Measurements from ENCODE around the gene HLA-A.
"Not testable (repeated sequence)": the region's sequence is repeated elsewhere in the genome, so short reads cannot be mapped to it uniquely, and the experiment has no call there.

HLA-A gene

GRCh38 chr6:29963697-29964096 lies 21.4 kb downstream of the HLA-A start:
- not testable (repeated sequence) for DNase-seq

DNA sequence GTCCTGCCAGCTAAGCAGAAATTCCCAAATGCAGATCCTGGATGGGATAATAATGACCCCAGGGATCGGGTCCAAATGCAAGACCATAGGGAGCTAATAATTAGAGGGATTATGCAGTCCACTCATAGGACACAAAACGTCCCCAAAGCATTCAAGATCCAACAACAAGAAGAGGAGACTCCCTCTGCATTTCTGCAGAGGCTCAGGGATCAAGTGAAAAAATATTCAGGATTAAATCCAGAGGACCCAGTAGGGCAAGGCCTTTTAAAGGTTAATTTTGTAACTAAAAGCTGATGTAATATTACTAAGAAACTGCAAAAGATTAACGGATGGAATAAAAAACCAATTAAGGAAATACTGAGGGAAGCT lies 22.2 kb downstream of the HLA-A start:
- no peak for DNase-seq

DNA sequence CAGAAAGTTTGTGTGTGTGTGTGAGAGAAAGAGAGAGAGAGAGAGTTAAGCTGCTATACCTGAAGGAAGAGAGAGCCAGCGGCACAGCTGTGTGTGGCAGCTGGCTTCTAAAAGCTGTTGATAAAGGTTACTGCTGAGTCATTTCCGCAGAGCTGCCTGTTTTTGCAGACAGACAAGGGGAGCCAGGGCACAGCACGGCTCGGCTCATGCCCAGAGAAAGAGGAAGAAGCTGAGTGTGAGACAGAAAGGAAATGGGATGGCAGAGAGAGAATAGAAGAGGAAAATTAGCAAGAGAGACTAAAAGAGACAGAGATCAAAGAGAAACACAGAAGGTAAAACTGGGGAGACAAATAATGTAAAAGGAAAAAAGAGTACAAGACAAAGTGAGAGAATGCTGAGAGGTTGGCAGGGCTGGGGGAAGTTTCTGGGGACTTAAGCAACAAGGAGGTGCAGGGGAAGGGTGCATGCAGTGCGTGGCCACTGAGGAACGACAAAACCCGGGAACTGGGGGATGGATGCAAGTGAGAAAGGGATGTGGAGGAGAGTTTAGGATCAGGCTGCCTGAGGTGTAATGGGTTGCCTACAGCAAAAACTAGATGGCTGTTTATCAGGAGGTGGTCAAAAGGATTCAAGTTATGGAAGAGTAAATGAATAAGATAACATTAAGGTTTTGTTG lies 22.7 kb downstream of the HLA-A start:
- peak; percentile 73 for DNase-seq

GRCh38 chr6:29965563-29965872 lies 23.2 kb downstream of the HLA-A start:
- DNase-seq = no peak

DNA sequence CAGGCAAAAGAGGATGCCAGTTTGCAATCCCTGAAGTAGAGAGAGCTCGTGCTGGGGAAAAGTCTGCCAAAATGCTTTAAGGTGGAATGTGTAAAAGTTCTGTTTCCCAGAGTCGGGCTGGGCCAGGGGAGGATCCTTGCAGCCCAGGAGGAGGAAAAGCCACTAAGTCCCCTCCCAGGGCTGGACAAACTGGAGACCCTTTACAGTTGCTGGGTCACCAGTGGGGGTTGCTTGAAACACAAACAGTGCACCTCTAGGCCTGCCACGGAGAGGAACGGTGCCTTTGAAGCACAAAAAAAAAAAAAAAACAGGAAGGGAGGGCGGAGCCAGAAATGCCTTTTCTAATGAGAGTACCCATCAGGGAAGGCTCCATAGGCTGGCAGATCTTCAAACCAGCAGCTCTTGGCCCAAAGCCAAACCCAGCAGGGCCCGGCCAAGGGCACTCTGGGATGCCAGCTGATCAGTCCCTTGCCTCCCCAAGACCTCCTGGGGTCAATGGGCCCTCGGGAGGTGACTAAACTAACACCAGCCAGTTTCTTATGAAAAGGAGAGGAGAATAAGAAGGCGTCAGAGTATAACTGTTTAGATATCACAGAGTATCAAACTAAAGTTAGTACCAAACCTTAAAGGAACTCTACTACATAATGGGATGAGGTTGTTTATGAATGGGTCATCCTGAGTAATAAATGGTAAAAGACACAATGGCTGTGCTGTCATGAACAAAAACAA lies 23.7 kb downstream of the HLA-A start:
- DNase-seq = peak; percentile 57

DNA sequence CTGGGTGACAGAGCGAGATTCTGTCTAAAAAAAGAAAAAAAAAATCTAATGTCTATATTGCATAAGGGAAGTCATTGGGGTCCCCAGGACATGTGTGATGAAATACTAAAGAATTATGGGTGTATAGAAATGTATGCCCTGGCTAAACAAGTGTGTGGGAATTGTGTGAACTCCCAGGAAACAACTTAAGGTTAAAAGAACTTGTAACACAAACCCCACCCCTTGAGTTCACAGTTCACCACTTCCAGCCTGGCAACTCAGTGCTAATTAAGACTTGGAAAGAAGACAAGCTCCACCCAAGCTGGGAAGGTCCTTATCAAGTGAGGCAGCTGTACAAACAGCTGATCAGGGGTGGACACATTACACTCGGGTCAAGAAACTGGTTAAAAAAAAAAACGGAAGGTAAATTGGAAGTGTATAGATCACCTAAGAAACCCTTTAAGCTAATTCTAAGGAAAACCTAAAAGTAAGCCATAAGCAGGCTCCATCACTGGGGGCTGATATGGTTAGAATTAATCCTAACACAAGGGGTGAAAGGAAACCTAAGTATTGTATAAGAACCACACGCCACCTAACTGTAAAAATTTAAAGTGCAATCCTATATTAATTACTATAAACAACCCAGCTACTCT lies 25.2 kb downstream of the HLA-A start:
- DNase-seq = no peak

- no peak for DNase-seq
Observed at GRCh38 chr6:29968130-29968529, 25.8 kb downstream of the HLA-A start.

DNA sequence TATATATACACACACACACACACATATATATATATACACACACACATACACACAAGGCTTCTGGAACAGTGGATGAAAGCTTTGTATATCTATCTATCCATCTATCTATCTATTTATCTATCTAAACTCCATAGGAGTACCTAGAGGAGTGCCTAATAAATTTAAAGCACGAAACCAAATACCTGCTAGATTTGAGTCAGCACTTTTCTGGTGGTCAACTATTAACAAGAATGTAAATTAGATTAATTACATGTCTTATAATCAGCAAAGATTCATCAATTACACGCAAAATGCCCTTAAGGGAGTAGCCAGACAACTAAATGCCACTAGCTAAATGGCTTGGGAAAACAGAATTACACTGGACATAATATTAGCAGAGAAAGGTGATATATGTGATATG lies 26.6 kb downstream of the HLA-A start:
- no peak for DNase-seq

DNA sequence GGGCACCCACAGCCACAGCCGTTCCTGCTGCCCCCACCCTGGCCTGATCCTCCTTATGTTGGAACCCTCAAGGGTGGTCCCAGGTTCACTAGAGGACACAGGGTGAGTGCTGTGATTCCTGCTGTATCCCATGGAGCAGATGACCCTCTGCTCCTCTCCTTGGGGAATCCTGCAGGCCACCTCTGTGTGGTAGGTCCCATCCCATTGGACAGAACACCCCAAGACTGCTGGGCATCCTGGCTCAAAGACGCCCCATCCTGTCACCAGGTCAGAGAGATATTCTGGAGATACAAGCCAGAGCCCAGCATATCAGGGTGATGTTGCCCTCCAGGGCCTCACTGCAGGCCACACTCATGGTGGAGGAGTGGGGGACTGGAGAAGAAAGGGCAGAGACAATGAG lies 28.4 kb downstream of the HLA-A start:
- DNase-seq = no peak

- DNase-seq = no peak
Observed at GRCh38 chr6:29974901-29975560, 32.7 kb downstream of the HLA-A start.

GRCh38 chr6:29975561-29975907 lies 33.2 kb downstream of the HLA-A start:
- no peak for DNase-seq

DNA sequence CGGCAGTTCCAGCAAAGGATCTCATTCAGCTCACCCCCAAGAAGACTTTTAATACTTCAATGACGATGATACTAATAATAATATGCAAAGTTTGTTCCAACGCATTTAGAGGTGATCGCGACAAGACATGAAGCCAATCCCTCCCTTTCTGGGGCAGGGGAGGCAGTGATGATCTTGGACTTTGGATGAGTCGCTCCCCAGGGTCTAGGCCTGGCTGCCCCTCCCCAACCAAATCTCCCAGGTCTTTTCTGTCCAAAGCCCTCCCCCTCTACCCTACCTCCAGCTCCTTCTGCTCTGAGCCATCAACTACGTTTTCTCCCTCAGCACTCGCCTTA lies 33.9 kb downstream of the HLA-A start:
- DNase-seq = no peak

DNA sequence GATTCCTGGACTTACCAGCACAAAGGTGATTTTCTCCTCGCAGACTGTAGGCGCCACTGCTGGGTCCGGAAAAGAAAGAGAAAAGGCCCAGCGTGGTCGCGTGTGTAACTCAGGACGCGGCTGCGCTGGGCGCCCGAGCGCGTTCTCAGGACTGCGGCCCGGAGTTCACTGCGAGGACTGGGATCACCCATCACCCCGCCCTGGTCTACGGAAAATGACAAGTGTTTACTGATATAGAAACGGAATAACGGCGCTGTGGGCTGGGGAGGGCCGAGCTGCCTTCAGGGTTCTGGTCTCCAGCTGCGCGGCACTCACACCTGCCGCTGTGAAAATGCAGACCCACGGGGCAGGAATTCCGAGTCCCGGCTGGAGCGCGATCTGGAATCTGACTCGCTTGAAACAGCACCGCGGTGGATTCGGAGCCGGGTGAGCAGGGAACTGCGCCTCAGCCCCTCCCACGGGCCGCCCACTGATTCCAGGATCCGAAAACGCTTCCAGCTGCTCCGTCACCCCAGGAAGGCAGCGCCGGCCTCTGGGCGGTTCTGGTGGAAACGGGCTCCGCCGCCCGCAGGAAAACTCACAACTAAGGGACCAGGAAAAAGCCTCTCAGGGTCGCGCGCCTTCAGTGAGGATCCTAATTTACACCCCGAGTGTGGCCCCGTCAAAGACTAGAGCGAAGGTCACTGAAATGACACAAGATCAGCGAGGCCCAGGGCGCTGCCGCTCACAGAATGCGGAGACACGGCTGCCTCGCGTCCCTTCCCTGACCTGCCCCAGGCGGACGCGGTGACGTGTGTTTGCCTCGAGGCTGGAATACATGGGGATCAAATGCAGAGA lies 34.5 kb downstream of the HLA-A start:
- DNase-seq = peak; percentile 67

- DNase-seq = no peak
Observed at GRCh38 chr6:29977425-29977727, 35.0 kb downstream of the HLA-A start.

DNA sequence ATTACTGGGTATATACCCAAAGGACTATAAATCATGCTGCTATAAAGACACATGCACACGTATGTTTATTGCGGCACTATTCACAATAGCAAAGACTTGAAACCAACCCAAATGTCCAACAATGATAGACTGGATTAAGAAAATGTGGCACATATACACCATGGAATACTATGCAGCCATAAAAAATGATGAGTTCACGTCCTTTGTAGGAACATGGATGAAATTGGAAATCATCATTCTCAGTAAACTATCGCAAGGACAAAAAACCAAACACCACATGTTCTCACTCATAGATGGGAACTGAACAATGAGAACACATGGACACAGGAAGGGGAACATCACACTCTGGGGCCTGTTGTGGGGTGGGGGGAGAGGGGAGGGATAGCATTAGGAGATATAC lies 37.7 kb downstream of the HLA-A start:
- DNase-seq = not testable (repeated sequence)

DNA sequence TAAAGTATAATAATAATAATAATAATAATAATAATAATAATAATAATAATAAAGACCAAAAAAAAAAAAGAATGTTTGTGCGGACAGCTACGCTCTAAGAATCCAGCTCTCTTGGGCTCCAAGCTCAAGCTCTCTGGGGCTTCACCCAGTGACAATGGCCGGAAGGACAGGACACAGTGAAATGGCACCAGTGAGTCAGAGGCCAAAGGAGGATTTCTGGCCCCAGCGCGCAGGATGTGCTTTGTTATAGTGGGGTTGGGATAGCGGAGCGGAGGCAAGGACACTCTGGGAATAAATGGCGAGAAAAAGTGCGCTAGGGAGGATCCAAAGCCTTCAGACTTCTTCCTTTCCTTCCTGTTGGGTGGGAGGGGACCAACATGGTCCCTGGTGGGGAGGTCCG lies 38.2 kb downstream of the HLA-A start:
- no peak for DNase-seq

- DNase-seq = no peak
Observed at GRCh38 chr6:29981211-29981812, 39.0 kb downstream of the HLA-A start.

- DNase-seq = no peak
Observed at GRCh38 chr6:29982097-29982496, 39.8 kb downstream of the HLA-A start.

DNA sequence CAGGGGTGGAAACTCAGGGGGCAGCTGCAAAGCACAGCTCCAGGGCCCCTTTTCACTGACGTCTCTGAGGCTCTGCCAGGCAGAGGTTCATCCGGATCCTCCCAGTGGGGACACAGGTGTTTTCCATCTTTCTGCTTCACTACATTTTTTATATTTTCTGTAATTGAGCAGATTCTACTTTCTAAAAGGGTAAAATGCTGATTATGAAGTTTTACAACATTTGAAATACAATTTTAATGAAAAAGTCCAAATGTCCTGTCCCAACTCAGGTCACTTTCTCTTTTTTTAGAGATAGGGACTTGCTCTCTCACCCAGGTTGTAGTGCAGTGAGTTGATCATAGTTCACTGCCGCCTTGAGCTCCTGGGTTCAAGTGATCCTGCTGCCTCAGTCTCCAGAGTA lies 41.9 kb downstream of the HLA-A start:
- no peak for DNase-seq

- no peak for DNase-seq
Observed at GRCh38 chr6:29984992-29985391, 42.7 kb downstream of the HLA-A start.

DNA sequence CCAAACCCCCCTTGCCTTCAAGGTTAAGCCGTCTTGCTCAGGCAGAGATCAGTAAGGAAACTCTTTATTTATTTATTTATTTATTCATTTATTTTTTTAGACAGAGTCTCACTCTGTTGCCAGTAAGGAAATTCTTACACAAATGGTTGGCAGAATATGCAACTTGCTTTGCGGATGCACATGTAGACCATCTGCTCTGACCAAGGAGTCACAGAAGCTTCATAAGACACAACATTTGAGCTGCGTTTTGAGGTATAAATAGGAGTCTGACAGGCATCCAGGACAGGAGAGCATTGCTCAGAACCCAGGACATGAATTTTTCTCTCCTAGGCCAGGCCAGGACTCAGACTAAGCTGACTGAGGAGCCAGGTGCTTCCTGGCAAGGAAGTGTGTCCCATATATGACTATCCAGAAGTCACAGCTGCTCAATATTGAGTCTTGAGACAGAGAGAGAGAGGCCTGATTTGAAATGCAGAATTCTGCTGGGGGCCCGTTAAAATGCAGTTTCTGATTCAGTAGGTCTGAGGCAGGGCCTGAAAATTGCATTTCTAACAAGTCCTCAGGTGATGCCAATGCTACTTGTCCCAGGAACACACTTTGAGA lies 43.9 kb downstream of the HLA-A start:
- DNase-seq = no peak

DNA sequence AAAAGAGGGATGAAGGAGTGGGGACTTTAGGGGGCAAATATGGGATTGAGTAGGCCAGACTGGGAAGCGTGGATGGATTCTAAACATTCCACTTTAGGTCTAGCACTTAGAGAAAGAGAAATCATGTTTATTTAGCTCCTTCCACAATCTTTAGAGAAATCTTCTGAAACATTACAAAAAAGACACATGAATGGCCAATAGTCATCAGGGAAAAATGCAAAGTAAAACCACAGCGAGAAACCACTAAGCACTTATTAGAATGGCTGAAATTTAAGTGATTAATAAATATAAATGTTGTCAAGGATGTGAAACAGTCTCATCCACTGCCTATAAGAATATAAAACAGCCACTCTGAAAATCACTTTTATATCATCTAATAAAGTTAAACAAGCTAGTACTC lies 46.9 kb downstream of the HLA-A start:
- DNase-seq = no peak

GRCh38 chr6:29990931-29991330 lies 48.6 kb downstream of the HLA-A start:
- DNase-seq = no peak

All from stimulated activated CD8-positive, alpha-beta memory T cell treated with anti-CD3 and anti-CD28 coated beads, Interleukin-4, amount 100 ng/mL, for 48 hours (primary cell).